HG03558 (cell line): Measurements from ENCODE around the gene APOBR.
"Not testable (repeated sequence)": the region's sequence is repeated elsewhere in the genome, so short reads cannot be mapped to it uniquely, and the experiment has no call there.

ENCODE experiments used
- ATAC-seq: cut with Tn5 transposase; IDR thresholded peaks from one replicate; pipeline ENCODE4 v1.9.1; 2021; ENCODE audit warnings: moderate number of reproducible peaks; ENCODE audit not compliant: unreplicated experiment; ENCODE audit errors: extremely low read depth

The APOBR gene, protein sequence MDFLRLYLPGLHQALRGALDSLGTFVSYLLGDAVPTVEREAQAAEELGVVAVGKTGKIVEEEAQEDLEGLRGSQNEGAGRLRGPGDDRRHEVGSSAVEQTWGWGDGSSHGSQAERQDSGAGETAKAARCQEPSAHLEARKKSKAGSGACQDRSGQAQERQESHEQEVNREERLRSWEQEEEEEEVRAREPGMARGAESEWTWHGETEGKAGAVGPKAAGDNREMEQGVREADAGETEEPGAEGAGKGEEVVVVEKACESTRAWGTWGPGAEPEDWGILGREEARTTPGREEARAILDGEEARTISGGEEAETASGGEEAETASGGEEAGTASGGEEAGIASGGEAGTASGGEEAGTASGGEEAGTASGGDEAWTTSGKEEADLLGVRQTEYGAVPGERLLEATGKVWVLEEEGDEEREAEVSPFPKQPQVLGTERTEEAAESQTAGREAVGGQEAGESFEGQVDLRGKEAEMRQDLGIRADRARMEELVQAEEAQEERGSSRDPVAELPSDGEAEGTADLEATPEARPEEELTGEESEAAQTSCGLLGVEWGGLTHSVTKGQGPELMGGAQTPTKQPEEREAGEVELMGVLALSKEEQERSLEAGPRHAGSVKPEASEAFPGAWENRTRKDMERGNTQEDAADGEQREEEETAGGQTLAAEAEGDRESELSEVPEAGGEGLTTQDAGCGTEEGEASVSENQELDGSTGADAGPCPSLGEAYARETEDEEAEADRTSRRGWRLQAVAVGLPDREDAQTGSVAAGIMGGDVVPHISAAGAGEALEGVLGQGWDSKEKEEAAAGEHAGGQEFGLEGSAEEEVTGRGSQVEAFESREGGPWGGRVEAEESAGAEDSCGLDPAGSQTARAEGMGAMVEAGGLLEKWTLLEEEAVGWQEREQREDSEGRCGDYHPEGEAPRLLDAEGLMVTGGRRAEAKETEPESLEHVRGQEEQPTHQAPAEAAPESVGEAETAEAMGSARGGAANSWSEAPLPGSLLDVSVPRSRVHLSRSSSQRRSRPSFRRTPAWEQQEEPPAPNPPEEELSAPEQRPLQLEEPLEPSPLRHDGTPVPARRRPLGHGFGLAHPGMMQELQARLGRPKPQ

GRCh38 chr16:28494121-28494851, at the start of gene APOBR:
Gene APOBR, plus strand, starts transcription at chr16:28494643. Its CDS starts 39 bp downstream, at chr16:28494682.
- ATAC-seq: peak; percentile 39

GRCh38 chr16:28446388-28446787, 48.1 kb upstream of the APOBR start:
- not testable (repeated sequence) for ATAC-seq

DNA sequence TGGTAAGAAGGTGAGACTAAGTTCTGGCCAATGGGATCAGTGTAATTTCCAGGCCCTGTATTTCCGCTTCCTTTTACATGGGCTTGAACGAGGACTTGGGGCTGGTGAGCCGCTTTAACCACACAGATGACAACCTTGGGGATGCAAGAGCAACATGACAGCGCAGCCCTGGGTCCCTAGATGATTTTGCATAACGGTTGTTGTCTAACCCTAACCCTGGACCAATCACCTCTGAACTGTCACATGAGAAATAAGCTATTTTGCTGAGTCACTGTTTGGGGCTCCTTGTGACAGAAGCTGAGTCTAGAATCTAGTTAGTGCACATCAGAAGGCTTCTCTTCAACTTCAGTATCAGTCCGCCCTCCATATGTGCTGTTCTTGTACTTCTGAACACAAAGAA, 47.4 kb upstream of the APOBR start:
- not testable (repeated sequence) for ATAC-seq

- no peak for ATAC-seq
Observed at GRCh38 chr16:28473714-28474265, 20.7 kb upstream of the APOBR start.

- ATAC-seq: no peak
Observed at GRCh38 chr16:28475221-28475620, 19.2 kb upstream of the APOBR start.

DNA sequence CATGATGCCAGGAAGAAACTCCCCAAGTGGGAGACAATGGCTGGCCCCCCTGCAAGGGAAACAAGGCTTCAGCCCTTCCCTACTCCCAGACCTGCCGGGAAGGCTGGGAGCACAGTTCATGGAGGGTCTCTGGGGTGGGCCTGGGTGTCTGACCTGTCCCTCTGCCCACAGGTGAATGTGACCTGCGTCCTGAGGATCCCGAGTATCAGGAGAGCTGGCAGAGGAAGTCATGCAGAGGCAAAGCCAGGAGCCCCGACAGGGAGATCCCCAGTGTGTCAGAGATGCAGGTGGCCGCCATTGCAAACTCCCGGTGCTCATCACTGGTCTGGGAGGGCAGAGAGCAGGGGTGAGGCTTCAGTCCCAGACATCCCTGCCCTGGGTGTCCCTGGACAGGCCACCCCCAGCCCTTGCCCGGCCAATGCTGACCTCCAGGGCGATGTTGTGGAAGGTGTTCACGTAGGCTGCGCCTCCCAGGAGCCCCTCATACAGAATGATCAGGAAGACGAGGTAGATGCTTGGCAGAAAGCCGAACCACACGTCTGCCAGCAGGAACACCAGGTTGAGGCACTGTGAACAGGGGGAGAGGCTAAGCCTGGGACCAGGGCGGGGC, 17.0 kb upstream of the APOBR start:
- no peak for ATAC-seq

GRCh38 chr16:28478506-28479180, 15.8 kb upstream of the APOBR start:
- no peak for ATAC-seq

DNA sequence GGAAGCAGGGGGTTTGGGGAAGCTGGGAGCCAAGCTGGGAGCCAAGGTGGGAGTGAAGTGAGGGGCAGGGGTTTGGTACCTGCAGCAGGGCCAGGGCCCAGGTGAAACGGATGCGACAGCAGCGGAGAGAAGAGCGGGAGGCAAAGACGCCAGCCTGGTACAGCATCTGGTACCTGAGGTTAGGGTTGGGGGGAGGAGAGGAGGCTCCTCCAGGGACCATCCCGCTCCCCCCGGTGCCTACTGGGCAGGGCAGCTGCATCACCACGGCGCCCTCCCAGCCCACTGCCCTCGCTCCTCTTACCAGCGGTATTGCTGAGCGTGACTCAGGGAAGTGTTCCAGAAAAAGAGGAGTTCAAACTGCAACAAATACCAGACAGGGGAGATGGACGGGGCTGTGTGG, 12.4 kb upstream of the APOBR start:
- no peak for ATAC-seq

DNA sequence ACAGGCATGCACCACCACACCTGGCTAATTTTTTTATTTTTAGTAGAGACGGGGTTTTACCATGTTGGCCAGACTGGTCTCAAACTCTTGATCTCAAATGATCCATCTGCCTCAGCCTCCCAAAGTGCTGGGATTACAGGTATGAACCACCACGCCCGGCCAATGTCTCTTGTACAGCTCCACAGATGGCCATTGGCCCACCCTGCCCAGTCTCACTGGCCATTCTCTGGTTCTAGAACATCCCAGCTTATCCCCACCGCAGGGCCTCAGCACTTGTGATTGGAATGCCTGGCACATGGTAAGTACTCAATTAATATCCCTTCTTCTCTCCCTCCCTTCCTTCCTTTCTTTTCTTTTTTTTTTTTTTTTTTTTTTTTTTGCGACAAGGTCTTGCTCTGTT, 11.1 kb upstream of the APOBR start:
- ATAC-seq: not testable (repeated sequence)

DNA sequence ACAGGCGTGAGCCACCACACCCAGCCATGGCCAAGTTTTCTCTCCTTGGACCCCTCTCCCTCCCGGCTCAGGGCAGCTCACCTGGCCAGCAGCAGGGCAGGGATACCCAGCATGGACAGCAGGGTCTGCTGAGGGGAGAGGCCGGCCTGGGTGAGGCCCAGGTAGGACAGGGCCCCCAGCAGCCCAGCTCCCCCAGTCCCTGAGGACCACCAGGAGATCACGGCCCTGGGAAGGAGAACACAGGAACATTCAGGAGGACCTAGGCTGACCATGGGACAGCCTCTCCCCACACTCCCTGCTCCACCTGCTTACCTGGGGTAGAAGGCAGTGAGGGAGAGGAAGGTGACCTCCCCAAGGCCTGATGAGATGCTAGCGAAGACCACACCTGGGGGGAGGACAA, 8.2 kb upstream of the APOBR start:
- ATAC-seq: no peak

DNA sequence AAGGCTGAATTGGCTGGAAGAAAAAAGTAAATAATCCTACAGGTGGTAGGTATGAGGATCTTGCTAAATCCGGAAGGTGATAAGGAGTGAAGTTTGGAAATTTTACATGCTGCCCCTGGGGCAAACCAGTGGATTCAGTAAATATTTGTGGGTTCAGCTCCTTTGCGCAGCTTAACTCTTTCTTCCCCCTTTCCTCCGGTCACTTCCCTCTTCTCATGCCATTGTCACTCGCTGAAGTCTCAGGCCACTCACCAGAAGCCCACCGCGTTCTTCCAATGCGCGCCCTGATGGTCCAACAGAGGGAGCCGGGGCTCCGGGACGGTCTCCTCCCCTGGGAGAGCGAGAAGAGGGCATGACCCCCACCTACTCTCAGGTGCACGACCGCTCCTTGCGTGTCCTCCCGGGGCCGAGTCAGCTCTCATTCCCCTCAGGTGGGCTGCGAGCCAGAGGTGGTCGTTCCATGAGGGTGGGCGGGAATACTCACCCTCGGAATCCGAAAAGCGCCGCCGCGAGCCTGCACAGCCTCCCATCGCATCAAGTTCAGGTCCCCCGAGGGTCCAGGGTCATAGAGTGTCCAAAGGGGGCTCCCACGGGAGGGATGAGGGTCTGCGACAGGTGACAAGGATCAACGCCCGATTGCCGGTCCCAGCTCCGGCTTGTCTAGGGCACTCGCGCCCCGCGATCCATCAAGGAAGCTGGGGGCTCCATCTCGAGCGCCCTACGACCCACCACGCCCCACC, 3.0 kb upstream of the APOBR start:
- ATAC-seq: no peak

DNA sequence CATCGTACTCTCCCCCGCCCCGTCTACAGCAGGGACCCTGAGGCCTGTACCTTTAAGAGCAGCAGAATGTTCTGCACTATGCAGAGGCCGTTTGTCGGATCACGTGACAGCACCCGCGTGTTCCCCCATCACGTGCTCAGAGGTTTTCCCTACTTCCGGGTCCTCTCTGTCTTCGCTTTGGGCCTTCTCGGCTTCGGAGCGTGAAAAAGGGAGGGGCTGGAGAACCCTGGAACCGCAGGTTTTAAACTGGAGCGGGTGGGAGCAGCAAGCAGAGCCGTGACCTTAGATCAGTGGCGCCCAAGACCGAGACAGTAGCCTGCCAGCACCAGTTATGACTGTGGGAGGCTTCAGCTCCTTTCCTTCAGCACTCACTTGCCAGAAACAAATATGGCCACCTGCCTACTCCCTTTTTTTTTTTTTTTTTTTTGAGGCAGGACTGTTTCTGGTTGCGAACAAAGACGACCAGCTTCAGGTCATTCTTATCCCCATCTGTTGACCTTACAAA, 2.4 kb upstream of the APOBR start, which contains the start of gene CLN3:
TSS of gene CLN3 (minus strand) at position 105 of the 505 bp plus-strand sequence. CDS start 315 bp downstream, outside the sequence.
- ATAC-seq: peak; percentile 41

- ATAC-seq: no peak
Observed at GRCh38 chr16:28492511-28492910, 1.9 kb upstream of the APOBR start.

DNA sequence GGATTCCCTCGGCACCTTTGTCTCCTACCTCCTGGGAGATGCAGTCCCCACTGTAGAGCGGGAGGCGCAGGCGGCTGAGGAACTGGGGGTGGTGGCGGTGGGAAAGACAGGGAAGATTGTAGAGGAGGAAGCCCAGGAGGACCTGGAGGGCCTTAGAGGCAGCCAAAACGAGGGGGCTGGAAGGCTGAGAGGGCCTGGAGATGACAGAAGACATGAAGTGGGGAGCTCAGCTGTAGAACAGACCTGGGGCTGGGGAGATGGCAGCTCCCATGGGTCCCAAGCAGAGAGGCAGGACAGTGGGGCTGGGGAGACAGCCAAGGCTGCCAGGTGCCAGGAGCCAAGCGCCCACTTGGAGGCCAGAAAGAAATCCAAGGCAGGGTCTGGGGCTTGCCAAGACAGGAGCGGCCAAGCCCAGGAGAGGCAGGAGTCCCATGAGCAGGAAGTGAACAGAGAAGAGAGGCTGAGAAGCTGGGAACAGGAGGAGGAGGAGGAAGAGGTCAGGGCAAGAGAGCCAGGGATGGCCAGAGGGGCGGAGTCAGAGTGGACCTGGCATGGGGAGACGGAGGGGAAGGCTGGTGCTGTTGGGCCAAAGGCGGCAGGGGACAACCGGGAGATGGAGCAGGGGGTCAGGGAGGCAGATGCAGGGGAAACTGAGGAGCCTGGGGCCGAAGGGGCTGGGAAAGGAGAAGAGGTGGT, 803 bp downstream of the APOBR start:
- no peak for ATAC-seq

- ATAC-seq: no peak
Observed at GRCh38 chr16:28495795-28496749, 1.6 kb downstream of the APOBR start.

- ATAC-seq: no peak
Observed at GRCh38 chr16:28496844-28497243, 2.4 kb downstream of the APOBR start.
